ENCODE measurements around the gene SCARF2.
"Not testable (repeated sequence)": the region's sequence is repeated elsewhere in the genome, so short reads cannot be mapped to it uniquely, and the experiment has no call there.

Gene SCARF2

DNA sequence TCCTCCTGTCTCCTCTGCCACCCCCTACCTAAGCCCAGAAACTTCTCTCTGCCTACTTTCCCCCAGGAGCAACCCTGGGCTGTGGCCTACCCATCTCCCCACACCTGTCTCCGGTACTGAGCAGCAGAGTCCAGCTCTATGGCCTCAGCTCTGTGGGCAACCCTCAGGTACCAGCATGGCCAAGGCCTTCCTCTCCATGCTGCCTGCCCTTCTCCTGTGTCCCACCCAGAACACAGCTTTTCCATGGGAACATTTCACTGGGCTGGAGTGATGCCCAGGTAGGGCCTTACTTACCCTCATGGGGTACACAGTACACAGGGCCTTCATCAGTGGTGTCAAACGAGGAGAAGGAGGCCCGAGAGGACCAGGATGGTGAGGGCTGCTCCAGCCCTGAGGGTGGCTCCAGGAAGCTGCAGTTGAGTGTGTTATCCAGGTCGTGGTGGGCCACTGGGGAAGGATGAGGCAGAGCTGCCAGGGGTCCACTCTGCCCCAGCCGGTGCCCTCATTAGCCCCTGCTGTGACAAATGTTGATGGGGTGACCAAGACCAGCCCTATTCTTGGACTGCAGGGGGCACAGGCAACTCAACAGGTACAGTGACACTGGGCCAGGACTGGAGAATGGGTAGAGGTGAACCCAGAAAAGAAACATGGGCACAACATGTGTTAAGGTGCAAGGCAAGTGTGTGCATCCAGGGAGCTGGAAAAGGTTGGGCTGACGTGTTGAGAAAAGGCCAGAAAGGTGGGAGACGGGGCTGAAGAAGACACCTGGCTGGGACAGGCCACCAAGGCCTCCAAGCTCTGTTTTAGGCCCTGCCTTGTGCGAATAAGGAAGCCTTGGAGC, 10.3 kb downstream of the SCARF2 start:
- DNase-seq, result no peak

DNA sequence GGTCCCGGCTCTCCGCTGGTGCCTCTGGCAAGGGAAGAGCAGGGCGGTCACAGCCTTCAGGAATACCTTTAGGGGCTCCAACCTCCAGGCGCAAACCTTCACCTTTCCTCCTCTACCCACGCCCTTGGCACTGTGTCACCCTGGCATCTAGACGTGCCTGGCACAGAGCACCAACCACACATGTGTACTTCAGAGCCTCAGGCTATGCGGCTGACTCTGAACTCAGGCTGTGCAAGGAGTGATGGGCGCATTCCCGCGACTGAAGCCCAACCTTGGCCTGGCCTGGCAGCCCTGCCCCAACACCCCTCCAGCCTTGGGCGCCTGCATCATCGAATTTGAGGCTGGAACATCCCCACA, 11.4 kb downstream of the SCARF2 start:
- DNase-seq, result no peak

DNA sequence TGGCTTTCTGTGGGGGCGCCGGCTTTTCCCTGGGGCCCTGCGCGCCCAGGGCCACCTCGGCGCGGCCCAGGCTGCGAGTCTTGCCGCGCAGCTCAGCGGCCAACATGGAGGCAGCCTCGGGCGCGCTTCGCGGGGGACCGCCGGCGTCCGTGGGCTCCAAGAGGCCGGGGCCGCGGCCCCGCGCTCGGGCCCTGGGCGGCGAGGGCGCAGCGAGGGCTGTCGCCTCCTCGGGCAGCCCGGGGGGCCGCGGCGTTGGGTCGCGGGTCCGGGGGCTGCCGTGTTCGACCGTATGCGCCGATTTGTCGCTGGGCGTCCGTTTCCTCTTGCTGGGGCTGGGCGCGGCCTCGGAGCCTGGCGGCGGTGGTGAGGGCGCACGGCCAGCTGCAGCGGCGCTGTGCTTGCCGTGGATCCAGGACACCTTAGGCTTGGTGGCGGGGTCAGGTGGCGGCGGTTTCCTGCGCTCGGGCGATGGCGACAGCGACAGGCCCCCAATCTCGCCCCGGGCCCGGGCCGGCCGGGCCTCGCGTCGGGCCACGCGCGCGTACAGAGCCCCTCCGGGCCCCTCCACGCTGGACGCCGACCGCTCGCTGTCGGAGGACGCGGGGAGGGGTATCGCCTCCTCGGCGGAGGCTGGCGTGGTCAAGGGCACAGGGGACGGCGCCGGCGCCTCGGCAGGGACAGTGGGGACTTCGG, 11.9 kb downstream of the SCARF2 start:
- DNase-seq, result no peak

DNA sequence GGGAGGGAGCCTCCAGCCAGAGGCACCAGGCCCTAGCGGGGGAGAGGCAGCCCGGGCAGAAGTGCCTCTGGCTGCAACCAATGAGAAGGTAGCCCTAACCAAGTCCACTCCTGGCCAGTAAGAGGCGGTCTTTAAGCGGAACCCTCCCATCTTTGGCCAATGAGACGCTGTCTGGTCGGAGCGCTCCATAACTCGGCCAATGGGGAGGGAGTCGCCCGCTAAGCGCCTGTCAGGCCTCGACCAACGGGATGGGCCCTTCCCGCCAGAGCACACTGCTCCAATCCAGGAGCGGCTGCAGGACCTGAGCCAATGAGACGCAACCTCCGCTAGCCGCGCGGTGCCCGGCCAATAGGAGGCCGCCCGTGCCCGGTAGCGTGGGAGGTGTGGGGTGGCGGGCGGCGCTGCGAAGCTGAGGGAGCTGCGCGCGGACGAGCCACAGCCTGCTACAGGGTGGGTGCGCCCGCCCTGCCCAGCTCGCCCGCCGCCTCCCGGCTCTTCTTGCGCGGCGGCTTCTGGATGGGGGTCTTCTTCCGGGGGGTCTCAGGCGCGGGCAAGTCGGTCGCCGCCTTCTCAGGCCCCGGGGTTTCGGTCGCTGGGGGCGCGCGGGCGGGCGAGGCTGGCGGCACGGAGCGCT, 12.6 kb downstream of the SCARF2 start:
- DNase-seq, result no peak

DNA sequence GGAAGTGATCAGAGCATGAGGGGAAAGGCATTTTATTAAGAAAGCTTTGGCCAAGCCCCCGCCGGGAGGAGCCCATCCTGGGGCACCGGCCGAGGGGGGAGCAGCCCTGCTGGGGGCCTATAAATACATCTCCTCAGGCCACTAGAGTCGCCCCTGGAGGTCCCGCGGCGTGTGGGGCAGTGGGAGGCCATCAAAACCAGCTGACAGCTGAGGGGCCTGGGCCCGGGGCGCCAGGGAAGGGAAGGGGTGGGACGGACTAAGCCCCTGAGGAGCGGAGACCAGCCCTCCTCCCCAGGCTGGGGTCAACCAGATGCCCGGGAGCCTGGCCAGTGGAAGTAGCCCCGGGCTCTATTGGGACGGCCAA, 13.1 kb downstream of the SCARF2 start:
- DNase-seq, result no peak

DNA sequence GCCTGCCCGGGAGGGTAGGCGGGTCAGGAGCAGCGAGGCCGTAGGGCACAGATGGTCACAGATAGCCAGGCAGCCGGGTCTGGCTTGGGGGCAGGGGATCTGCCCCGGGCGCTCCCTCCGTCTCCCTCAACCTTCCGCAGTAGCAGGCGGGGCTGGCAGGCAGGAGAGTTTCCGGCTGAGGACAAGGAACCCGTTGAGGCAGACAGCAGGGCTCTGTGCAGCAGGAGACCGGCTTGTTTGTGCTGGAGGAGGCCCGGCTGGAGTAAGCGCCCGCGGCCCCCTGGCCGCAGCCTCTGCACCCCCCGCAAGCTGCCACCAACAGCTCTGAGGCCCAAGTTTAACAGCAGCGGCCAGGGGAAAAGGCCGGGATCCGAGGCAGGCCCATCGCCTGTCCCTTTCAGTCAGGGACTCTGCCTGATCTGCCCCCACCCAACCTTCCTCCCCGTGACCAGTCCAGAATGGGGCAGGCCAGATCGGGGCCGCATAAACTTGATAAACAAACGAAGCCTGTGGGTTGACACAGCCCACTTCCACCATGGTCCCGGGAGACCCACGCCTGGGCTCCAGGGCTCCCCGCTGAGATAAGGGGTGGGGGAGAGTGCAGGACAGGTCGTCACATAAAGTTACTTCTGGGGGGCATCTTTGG, 13.6 kb downstream of the SCARF2 start:
- DNase-seq, result no peak

DNA sequence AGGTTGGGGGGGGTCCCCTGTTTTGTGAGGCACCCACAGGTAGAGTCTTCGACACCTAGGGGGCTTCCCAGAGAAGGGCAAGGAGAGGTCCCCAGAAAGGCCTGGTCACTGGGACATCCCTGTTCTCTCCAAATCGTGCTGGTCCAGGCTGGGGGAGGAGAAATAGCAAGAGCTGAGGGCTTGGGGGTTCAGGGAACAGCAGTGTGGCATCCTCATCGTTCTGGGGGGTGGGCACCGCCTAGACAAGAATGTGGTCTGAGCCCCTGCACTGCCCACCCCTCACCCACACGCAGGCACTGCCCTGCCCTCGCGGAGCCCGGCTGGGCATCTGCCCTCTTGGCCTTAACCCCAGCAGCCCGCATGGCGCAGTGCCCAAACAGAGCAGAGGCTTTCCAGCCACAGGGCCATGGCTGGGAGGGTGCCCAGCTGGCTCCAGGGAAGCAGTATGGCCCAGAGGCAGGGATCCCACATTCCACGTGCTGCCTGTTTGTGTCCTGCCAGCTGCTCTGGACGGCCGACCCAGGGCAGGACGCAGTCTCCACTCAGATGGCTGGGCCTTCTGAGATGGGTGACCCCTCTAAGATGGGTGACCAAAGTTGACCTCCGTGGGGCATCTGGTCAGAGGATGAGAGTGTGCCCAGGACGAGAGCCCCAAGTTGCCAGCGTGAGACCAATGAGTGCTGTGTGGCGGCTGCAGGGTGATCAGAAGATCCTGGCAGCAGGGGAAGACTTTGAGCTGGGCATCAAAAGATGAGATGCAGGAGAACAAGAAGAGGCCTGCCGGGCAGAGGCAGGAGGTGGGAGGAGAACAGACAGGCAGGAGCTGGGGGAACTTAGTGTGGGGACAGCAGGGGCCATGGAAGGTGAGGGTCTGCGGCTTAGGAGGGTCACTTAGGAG, 14.4 kb downstream of the SCARF2 start:
- no peak for DNase-seq

DNA sequence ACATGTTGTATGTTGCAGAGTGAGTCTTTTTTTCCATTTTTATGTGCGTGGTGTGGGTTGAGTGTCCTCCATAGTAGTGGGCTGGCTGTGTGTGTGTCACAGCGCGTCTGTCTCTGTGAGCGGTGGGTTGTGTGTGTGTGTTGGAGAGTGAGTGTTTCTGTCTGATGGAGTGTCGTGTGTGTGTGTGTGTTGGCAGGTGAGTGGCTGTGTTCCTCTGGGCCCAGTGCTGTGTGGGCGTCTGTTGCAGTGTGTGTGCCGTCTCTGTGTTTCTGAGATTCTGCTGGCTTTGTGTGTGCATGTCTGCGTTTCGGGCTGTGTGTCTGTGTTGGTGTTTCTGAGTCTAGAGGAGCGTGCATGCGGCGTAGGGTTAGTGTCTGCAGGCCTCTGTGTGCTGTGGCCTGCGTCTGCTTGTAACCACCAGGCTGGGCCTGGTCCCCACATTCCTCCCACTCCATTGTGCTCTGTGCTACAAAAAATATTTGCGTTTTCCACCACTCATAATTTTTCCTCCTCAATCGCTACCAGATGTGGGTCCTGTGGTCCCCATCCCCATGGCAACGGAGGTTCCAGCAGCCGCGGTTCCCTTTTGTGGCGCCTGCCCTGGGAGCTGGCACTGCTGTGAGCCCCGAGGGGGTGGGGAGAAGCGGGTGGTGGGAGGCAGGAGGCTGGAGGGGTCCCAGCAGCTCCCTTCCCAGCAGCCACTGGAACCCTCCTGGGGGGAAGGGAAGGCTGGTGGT, 15.2 kb downstream of the SCARF2 start:
- no peak for DNase-seq

DNA sequence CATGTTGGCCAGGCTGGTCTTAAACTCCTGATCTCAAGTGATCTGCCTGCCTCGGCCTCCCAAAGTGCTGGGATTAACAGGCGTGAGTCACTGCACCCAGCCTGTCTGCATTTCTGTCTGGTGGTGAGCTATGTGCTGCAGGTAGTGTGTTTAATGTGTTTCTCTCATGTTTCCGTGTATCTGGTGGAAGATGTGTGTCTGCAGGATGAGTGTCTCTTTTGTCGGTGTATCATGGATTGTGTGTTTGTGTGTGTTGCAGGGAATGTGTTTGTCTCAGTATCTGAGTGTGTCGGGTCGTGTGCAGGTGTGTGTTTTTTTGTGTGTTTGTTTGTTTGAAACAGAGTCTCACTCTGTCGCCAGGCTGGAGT, 16.1 kb downstream of the SCARF2 start:
- DNase-seq, result no peak

DNA sequence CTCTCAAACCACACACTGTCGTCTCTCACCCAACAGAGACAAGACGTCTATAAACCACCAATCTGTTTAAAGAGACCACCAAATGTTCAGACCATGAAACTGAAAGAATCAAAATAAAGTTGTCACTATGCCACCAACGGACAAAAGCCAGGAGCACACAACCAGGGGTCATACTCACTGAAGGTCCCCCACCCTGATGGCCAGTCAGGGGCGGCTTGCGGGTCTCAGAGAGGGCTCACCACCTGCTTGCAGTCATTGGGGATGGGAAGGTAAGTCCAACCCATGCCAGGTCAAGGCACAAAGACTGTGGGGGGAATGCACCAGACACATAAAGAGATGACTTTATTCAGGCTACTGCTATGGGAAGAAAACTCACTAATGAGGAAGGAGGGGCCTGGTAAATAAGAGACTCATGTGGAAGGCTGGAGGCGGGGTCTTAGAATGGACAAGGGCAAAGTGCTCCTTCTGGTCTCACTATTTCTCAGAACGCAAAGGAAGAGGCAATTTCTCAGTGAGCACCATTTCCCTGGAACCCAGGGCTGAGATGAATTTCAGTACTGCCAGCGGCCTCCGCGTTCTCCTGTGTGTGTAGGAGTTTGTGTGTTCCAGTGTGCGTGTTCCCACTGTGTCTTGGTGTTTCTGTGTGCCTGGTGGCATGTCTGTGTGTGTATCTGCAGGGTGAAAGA, 17.3 kb downstream of the SCARF2 start:
- DNase-seq, result no peak

DNA sequence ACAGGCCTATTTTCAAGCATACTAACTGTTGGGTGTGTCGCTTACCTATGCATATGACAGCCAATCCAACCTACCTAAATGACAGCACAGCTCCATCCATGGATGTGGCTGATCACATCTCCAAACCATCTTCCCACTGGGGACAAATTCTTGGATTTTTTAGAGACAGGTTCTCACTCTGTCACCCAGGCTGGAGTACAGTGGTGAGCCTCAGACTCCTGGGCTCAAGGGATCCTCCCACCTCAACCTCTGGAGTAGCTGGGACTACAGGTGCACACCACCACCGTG, 18.0 kb downstream of the SCARF2 start:
- DNase-seq, result no peak

DNA sequence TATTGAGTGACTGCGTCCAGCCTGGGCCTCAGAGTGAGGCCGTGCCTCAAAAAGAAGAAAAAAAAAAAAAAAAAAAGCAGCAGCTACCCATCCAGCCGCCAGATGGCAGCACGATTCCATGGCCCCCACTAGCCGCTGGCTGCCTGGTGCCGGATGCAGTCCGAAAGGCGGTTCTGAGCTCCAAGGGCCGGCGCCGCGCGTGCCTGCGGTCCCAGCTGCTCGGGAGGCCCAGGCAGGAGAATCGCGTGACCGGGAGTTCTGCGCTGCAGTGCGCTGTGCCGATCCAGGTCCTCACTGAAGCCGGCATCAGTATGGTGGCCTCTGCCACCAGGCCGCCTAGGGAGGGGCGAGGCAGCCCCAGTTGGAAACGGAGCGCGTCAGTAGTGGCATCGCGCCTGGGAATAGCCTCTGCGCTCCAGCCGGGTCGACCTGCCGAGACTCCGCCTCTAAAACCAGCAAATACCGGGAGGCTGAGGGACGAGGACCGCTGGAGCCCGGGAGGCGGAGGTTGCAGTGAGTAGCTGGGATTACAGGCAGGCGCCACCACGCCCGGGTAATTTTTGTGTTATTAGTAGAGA, 19.3 kb downstream of the SCARF2 start:
- no peak for DNase-seq

DNA sequence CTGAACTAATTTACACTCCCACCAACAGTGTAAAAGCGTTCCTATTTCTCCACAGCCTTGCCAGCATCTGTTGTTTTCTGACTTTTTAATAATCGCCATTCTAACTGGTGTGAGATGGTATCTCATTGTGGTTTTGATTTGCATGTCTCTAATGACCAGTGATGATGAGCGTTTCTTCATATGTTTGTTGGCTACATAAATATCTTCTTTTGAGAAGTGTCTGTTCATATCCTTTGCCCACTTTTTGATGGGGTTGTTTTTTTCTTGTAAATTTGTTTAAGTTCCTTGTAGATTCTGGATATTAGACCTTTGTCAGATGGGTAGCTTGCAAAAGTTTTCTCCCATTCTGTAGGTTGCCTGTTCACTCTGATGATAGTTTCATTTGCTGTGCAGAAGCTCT, 21.9 kb downstream of the SCARF2 start:
- not testable (repeated sequence) for DNase-seq

DNA sequence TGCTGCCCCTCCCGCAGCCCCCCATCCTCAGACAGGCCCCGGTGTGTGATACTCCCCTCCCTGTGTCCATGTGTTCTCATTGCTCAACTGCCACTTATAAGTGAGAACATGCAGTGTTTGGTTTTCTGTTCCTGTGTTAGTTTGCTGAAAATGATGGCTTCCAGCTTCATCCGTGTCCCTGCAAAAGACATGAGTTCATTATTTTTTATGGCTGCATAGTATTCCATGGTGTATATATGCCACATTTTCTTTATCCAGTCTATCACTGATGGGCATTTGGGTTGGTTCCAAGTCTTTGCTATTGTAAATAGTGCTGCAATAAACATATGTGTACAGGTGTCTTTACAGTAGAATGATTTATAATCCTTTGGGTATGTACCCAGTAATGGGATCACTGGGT, 22.4 kb downstream of the SCARF2 start:
- not testable (repeated sequence) for DNase-seq

DNA sequence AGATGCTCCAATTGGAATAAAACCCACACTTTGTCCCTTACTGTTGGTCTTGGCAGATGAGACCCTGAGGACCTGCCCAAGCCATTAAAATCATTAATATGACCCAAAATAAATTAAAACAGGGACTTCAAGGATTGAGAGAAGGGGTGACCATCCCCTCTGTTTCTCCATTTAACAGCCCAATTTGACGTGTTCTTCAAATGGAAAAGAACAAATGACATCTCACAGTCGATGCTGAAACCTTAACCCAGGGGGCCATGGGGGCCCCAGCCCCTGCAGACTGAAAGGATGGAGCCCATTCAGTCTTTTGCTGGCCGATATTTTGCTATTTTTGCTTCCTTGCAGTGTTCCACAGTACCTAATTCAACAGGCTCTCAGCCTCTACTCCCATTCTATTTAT, 23.2 kb downstream of the SCARF2 start:
- DNase-seq, result no peak

DNA sequence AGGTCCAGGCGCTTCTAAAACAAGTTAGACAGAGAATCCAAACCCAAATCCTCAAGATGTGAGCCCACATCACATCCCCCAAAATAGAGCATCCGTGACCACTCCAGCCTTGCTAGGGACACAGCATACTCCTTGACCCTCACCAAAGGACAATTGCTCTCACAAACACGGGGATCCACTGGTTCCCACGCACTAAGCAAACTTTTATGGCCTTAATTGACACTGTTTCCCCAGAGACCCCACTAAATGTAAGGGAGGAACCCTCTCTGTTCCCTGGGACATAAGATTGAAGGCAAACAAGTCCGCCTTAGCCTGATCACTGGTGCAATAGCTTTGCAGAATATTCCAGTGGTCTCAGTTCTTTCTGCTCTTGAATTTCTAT, 23.6 kb downstream of the SCARF2 start:
- no peak for DNase-seq

DNA sequence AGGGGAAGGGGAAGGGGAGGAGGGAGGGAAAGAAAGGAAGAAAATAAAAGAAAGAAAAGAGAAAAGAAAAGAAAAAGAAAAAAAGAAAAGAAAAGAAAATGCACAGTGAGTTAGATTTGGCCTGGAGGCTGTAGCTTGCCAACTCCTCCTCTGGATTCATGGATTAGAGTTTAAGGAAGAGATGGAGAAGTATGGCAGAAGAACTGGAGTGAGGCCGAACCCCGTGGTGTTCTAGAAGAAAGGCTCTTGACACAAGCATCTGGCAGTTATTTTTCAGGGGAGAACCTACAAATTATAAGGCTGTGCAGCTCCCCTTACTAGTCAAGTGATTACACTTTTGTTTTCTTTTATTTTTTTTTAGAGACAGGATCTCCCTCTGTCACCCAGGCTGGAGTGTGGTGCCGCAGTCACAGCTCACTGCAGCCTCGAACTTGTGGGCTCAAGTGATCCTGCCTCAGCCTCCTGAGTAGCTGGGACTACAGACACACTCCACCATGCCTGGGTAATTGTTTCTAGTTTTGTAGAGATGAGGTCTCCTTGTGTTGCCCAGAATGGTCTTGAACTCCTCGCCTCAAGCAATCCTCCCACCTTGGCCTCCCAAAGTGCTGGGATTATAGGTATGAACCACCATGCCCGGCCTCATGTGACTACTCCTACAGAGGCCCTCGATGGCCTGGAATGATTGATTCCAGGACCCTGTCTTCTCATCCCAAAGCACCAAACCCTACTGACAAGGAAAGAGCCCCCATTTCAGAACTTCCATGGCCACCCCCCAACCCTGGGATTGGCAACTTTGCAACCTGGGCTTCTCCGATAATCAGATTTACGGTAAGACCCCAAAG, 24.2 kb downstream of the SCARF2 start:
- no peak for DNase-seq

DNA sequence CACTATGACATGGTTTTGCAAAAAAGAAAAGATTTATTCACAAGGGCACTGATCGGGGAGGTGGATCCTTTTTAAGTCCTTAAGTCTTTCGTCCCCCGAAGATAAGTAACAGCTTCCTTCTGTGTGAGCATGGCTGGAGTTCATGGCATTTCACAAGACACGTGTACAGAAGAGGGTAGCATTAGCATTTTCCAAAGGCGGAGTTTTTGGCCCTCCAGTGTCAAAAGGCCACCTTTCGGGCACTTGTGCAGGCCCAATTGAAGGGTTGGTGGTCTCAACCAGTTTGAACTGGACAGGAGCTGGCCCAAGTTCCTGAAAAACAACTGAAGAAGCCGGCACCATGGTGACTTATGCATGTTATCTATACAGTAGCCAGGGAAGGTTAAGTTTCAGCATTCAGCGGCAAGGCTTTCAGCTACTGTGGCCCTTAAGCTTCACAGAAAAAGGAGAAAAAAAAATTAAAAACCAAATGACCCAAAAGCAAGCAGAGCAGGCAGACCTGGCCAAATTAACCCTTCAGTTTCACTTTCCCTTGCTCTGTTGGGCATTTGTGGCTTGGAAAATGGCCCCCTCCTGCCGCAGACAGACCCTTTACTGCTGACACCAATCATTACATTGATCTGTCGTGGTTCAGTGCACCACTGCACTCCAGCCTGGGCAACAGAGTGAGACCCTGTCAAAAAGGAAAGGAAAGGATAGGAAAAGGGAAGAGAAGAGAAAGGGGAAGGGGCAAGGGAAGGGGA, 25.0 kb downstream of the SCARF2 start:
- DNase-seq, result no peak

DNA sequence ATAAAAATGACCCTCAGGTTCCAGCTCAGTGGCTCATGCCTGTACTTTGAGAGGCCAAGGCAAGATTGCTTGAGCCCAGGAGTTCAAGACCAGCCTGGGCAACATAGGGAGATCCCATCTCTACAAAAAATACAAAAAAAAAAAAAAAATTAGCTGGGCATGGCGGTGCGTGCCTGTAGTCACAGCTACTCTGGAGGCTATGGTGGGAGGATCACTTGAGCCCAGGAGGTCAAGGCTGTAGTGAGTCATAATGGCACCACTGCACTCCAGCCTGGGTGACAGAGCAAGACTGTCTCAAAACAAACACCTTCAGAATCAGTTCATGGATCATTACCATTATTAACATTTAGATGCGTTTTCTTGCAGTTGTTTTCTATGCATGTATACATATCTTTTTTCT, 28.2 kb downstream of the SCARF2 start:
- DNase-seq, result not testable (repeated sequence)

DNA sequence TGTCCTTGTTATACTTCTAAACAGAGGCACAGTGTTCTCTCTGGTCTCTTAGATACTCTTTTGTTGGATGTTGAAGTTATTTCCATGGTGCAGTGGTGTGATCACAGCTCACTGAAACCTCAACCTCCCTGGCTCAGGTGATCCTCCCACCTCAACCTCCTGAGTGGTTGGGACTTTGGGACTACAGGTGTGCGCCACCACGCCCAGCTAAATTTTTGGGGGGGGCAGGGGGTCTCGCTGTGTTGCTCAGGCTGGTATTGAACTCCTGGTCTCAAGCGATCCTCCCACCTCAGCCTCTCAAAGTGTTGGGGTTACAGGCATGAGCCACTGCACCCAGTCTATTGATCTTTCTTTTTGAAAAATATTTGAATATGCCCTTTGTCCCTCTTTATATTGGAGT, 28.7 kb downstream of the SCARF2 start:
- no peak for DNase-seq
